B cell (primary cell): Measurements from ENCODE around the gene RNASET2.

Source experiments
- EZH2 ChIP-seq: IDR thresholded peaks from 2 replicates; pipeline ENCODE4 v1.6.1; 2012; ENCODE audit warnings: borderline replicate concordance, low read depth, mild to moderate bottlenecking, moderate library complexity, low read length; ENCODE audit not compliant: insufficient read depth, poor library complexity, severe bottlenecking
- TF ChIP-seq, protein P1 (sequence below): fragments of 200-600 bp; IDR thresholded peaks from one replicate; pipeline ENCODE4 v1.8.0; 2022; ENCODE audit warnings: antibody characterized with exemption, mild to moderate bottlenecking

DNA sequence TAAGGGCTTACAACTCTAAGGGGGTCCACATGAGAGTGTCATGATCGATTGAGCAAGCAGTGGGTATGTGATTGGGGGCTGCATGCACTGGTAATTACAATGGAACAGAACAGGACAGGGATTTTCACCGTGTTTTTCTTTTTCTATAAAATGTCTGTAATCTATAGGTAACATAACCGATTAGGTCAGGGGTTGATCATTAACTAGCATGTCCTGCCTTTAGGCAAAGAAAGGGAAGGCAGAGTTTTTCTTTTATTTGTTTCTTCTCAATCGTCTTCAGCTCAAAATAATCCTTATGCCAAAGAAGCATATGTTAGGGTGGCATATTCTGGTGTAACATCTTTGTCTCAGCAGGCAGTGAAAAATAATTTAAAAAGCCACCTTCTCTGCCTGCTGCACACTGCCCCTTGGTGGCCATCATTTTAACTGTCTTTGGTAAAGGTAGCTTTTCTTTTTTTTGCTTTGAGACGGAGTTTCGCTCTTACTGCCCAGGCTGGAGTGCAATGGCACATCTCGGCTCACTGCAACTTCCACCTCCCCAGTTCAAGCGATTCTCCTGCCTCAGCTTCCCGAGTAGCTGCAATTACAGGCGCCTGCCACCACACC, 33.2 kb upstream of the RNASET2 start:
- TF ChIP-seq, protein P1, sequence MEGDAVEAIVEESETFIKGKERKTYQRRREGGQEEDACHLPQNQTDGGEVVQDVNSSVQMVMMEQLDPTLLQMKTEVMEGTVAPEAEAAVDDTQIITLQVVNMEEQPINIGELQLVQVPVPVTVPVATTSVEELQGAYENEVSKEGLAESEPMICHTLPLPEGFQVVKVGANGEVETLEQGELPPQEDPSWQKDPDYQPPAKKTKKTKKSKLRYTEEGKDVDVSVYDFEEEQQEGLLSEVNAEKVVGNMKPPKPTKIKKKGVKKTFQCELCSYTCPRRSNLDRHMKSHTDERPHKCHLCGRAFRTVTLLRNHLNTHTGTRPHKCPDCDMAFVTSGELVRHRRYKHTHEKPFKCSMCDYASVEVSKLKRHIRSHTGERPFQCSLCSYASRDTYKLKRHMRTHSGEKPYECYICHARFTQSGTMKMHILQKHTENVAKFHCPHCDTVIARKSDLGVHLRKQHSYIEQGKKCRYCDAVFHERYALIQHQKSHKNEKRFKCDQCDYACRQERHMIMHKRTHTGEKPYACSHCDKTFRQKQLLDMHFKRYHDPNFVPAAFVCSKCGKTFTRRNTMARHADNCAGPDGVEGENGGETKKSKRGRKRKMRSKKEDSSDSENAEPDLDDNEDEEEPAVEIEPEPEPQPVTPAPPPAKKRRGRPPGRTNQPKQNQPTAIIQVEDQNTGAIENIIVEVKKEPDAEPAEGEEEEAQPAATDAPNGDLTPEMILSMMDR = peak; percentile 78
- no peak for TF ChIP-seq EZH2
